Body of pancreas (tissue), 4 donors: Measurements from ENCODE around the gene NME3. TPM values are rescaled to one million over a fixed set of nuclear protein-coding genes. Genes with fewer than 3 reads are reported as not detected.

Experiments
- ATAC-seq: fragments of 150-250 bp; one replicate; pipeline ENCODE4 v1.9.1; 2016
- DNase-seq, 4 donors: peaks; one replicate each; pipeline ENCODE4 v3.0.0-alpha.2; 2019
- H3K27ac ChIP-seq, 4 donors: fragments of 200-600 bp; sonication (generic); 1 replicate in 3 of 4; 2 replicates in 1 of 4; pipeline versions ENCODE4 v1.5.1 to v1.6.1; 2016 to 2019; ENCODE audit warnings: mild to moderate bottlenecking in 1 of 4, mixed read lengths in 1 of 4, moderate library complexity in 1 of 4
- H3K27me3 ChIP-seq, 2 donors: fragments of 200-600 bp; sonication (generic); one replicate each; pipeline ENCODE4 v1.6.0; 2016; ENCODE audit warnings: mild to moderate bottlenecking in 1 of 2
- H3K36me3 ChIP-seq, 2 donors: fragments of 200-600 bp; sonication (generic); replicated peaks in 1 of 2; 2 replicates each; pipeline ENCODE4 v1.5.1; 2016; ENCODE audit warnings: low read depth in 2 of 2; ENCODE audit not compliant: insufficient read depth in 1 of 2
- H3K4me1 ChIP-seq: fragments of 200-600 bp; sonication (generic); one replicate; pipeline ENCODE4 v1.6.0; 2016
- H3K4me3 ChIP-seq, 2 donors: fragments of 200-600 bp; sonication (generic); 1 replicate in 1 of 2; 2 replicates in 1 of 2; pipeline ENCODE4 v1.5.1; 2016 to 2019
- H3K9me3 ChIP-seq, 3 donors: fragments of 200-600 bp; sonication (generic); 1 replicate in 2 of 3; 2 replicates in 1 of 3; pipeline ENCODE4 v1.5.1; 2016
- CTCF ChIP-seq, 7 experiments: fragments of 450-650 bp in 4 of 7; fragments of 200-600 bp in 3 of 7; sonication (generic) in 3 of 7; IDR thresholded peaks; one replicate each; pipeline ENCODE4 v1.5.1; 2016 to 2019; ENCODE audit warnings: antibody characterized with exemption in 7 of 7
- POLR2A ChIP-seq, 3 donors: fragments of 450-650 bp; IDR thresholded peaks; one replicate each; pipeline ENCODE4 v1.6.1; 2016; ENCODE audit warnings: antibody characterized with exemption in 3 of 3, mild to moderate bottlenecking in 2 of 3
- WGBS, 2 donors: methylation state at CpG; one replicate each; pipeline ENCODE4 v1.1.5; 2017; 5-methylcytosine and 5-hydroxymethylcytosine counted together
- intact Hi-C: fragments of 100-400 bp; cut with DNase I; formaldehyde crosslinking; loops from one replicate; pipeline ENCODE4 v1.15.1; 2023
- total RNA-seq, 2 donors: library from RNA; depleted of rRNA; stranded (reverse); fragments of >200 nt; gene quantifications; one replicate each; pipeline ENCODE4 v1.1.0, GENCODE V29; 2016

The NME3 gene
- total RNA-seq, 2 donors from 2014 or later = 62.8 to 113 TPM

- no peak for ATAC-seq
- peaks cover 0 to 27% of the 10 kb centered on the region in 2 donors for H3K36me3 ChIP-seq
Measured at GRCh38 chr16:1745900-1746692, 25.2 kb downstream of the NME3 start.

GRCh38 chr16:1745181-1745899 lies 26.0 kb downstream of the NME3 start:
- H3K36me3 ChIP-seq = peaks cover 0 to 29% of the 10 kb centered on the region in 2 donors
- ATAC-seq = no peak
- 91 to 98% methylated on average over 8 to 25 of the region's 25 CpGs for WGBS, 2 donors

More at GRCh38 chr16:1745900-1746692, 25.2 kb downstream of the NME3 start:
- TF ChIP-seq POLR2A (IDR thresholded peaks at IDR 0.05) (no peak), CTCF (IDR thresholded peaks at IDR 0.05) (no peak)
- Histone ChIP-seq H3K9me3 (no peaks in the 10 kb centered on the region), H3K4me3 (no peak overlapping the region), H3K4me1 (no peaks in the 10 kb centered on the region), H3K27me3 (no peaks in the 10 kb centered on the region), H3K27ac (no peak overlapping the region)
- no peak for DNase-seq
- 90 to 96% methylated on average over 12 to 28 of the region's 29 CpGs for WGBS, 2 donors
- intact Hi-C loops = no loop called here

GRCh38 chr16:1744338-1744840 lies 27.0 kb downstream of the NME3 start:
- intact Hi-C loops = no loop called here
- Histone ChIP-seq H3K4me1 (no peaks in the 10 kb centered on the region), H3K27ac (no peak overlapping the region), H3K36me3 (peaks cover 0 to 25% of the 10 kb centered on the region in 2 donors), H3K27me3 (no peaks in the 10 kb centered on the region), H3K9me3 (no peaks in the 10 kb centered on the region), H3K4me3 (no peak overlapping the region)
- no peak for DNase-seq
- WGBS, 2 donors = 91 to 97% methylated on average over 14 to 21 of the region's 24 CpGs
- TF ChIP-seq POLR2A (IDR thresholded peaks at IDR 0.05) = no peak
- TF ChIP-seq CTCF (IDR thresholded peaks at IDR 0.05) = no peak
- no peak for ATAC-seq

More at GRCh38 chr16:1745181-1745899, 26.0 kb downstream of the NME3 start:
- H3K27me3 ChIP-seq = no peaks in the 10 kb centered on the region
- TF ChIP-seq POLR2A (IDR thresholded peaks at IDR 0.05) = no peak
- TF ChIP-seq CTCF (IDR thresholded peaks at IDR 0.05) = no peak
- H3K4me3 ChIP-seq = no peak overlapping the region
- H3K27ac ChIP-seq = no peak overlapping the region
- no peaks in the 10 kb centered on the region for H3K4me1 ChIP-seq
- DNase-seq = no peak
- intact Hi-C loops = no loop called here
- no peaks in the 10 kb centered on the region for H3K9me3 ChIP-seq

GRCh38 chr16:1743376-1744337 lies 27.7 kb downstream of the NME3 start:
- intact Hi-C loops = no loop called here
- H3K4me1 ChIP-seq = no peaks in the 10 kb centered on the region
- no peak overlapping the region for H3K4me3 ChIP-seq
- ATAC-seq = no peak
- WGBS, 2 donors = 83 to 92% methylated on average over 1 to 32 of the region's 32 CpGs
- no peaks in the 10 kb centered on the region for H3K9me3 ChIP-seq
- no peak overlapping the region for H3K27ac ChIP-seq
- no peak for TF ChIP-seq POLR2A (IDR thresholded peaks at IDR 0.05)
- no peak for TF ChIP-seq CTCF (IDR thresholded peaks at IDR 0.05)
- H3K27me3 ChIP-seq = no peaks in the 10 kb centered on the region
- no peak for DNase-seq
- H3K36me3 ChIP-seq = peaks cover 0 to 18% of the 10 kb centered on the region in 2 donors
